H1 (cell line): ENCODE data around the gene CAMK2B.

Experiments used
- CTCF ChIP-seq, 3 experiments: IDR thresholded peaks; 1 replicate in 2 of 3; 2 replicates in 1 of 3; pipeline versions ENCODE4 v1.5.1 to v1.6.1; 2011; ENCODE audit warnings: low read length in 3 of 3, mild to moderate bottlenecking in 3 of 3, inconsistent platforms in 2 of 3, low read depth in 1 of 3, moderate library complexity in 1 of 3; ENCODE audit not compliant: insufficient read depth in 1 of 3; ENCODE audit errors: control extremely low read depth in 1 of 3
- EP300 ChIP-seq, 2 experiments: IDR thresholded peaks; 1 replicate in 1 of 2; 2 replicates in 1 of 2; pipeline ENCODE4 v1.6.1; 2011 to 2012; ENCODE audit warnings: low read depth in 2 of 2, low read length in 2 of 2, mild to moderate bottlenecking in 2 of 2, borderline replicate concordance in 1 of 2, inconsistent platforms in 1 of 2, moderate library complexity in 1 of 2
- EZH2 ChIP-seq: fragments of 200-600 bp; sonication (generic); IDR thresholded peaks from 2 replicates; pipeline ENCODE4 v1.7.1; 2012; ENCODE audit warnings: low read depth, mild to moderate bottlenecking, moderate library complexity, low read length, inconsistent platforms; ENCODE audit not compliant: severe bottlenecking
- FOSL1 ChIP-seq: IDR thresholded peaks from 2 replicates; pipeline ENCODE4 v1.6.1; 2011; ENCODE audit warnings: mild to moderate bottlenecking, low read depth, low read length, moderate library complexity; ENCODE audit not compliant: insufficient read depth
- MAFK ChIP-seq: IDR thresholded peaks from 2 replicates; pipeline ENCODE4 v1.6.1; 2012; ENCODE audit warnings: low read depth, mild to moderate bottlenecking, improper control_type of control experiment, low read length
- POLR2A ChIP-seq, 2 experiments: IDR thresholded peaks; 1 replicate in 1 of 2; 2 replicates in 1 of 2; pipeline ENCODE4 v1.6.1; 2011; ENCODE audit warnings: low read depth in 2 of 2, low read length in 2 of 2, mild to moderate bottlenecking in 2 of 2; ENCODE audit errors: control extremely low read depth in 1 of 2
- POLR2AphosphoS5 ChIP-seq: IDR thresholded peaks from 2 replicates; pipeline ENCODE4 v1.6.1; 2011; ENCODE audit warnings: low read depth, low read length

- no peak for TF ChIP-seq POLR2AphosphoS5
- no peak for TF ChIP-seq POLR2A (IDR thresholded peaks at IDR 0.05; ENCODE audit: control extremely low read depth in 1 of 2, low read depth in 2 of 2, low read length in 2 of 2)
- no peak for TF ChIP-seq CTCF (IDR thresholded peaks at IDR 0.05; ENCODE audit: control extremely low read depth in 1 of 3, insufficient read depth in 1 of 3, low read depth in 1 of 3, low read length in 3 of 3)
- TF ChIP-seq FOSL1: no peak
- TF ChIP-seq MAFK: no peak
- no peak for TF ChIP-seq EP300 (IDR thresholded peaks at IDR 0.05; ENCODE audit: borderline replicate concordance in 1 of 2, low read depth in 2 of 2, low read length in 2 of 2)
- no peak for TF ChIP-seq EZH2
These were observed 20.7 kb upstream of the CAMK2B start for GRCh38 chr7:44346063-44346462.
